GM12865 (cell line): ENCODE data around the gene CSTF3.
"Not testable (repeated sequence)": the region's sequence is repeated elsewhere in the genome, so short reads cannot be mapped to it uniquely, and the experiment has no call there.

Experiments
- DNase-seq: peaks from one replicate; pipeline ENCODE4 v3.0.0; 2010; ENCODE audit warnings: low read depth
- H3K4me3 ChIP-seq: 2 replicates; pipeline ENCODE4 v1.5.1; 2011; ENCODE audit warnings: mild to moderate bottlenecking, low read depth, low read length, control low read depth
- TF ChIP-seq, protein P1 (sequence below): IDR thresholded peaks from 2 replicates; pipeline ENCODE4 v1.5.1; 2011; ENCODE audit warnings: low read length, control low read depth, low read depth, inconsistent platforms; ENCODE audit not compliant: insufficient read depth; ENCODE audit errors: missing control alignments

CSTF3 gene

DNA sequence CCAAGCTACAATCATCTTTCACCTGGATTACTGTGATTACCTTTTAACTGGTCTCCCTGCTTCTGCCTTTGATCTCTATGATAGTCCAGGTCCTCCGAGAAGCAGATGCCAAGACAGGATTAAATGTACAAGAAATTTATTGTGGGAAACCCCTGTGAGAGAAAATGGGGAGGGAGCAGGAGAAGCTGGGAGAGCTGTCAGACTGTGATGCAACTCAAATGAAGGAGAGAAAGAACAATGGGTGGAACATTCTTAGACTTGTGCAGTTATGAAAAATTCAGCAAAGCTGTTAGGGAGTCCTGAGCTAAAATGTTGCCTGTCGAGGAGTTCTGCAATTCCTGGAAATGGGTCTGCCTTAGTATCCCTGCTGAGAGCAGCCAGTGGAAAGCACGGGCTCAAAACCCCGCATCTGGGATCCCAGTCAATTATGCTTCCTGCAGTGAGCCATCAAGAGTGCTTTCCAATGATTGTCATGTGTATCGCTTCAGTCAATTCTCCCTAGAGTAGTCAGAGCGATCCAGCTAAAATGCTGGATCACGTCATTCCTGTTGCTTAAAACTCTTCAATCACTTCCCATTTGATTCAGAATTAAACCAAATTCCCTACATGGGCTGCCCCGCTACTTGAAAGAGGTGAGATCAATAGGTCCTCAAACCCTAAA is 16.5 kb upstream of the CSTF3 start:
- no peak overlapping the region for H3K4me3 ChIP-seq
- TF ChIP-seq, protein P1, sequence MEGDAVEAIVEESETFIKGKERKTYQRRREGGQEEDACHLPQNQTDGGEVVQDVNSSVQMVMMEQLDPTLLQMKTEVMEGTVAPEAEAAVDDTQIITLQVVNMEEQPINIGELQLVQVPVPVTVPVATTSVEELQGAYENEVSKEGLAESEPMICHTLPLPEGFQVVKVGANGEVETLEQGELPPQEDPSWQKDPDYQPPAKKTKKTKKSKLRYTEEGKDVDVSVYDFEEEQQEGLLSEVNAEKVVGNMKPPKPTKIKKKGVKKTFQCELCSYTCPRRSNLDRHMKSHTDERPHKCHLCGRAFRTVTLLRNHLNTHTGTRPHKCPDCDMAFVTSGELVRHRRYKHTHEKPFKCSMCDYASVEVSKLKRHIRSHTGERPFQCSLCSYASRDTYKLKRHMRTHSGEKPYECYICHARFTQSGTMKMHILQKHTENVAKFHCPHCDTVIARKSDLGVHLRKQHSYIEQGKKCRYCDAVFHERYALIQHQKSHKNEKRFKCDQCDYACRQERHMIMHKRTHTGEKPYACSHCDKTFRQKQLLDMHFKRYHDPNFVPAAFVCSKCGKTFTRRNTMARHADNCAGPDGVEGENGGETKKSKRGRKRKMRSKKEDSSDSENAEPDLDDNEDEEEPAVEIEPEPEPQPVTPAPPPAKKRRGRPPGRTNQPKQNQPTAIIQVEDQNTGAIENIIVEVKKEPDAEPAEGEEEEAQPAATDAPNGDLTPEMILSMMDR = no peak
- DNase-seq = no peak

- H3K4me3 ChIP-seq, DNase-seq: not testable (repeated sequence)
Observed at GRCh38 chr11:33176760-33177159, 15.5 kb upstream of the CSTF3 start.

DNA sequence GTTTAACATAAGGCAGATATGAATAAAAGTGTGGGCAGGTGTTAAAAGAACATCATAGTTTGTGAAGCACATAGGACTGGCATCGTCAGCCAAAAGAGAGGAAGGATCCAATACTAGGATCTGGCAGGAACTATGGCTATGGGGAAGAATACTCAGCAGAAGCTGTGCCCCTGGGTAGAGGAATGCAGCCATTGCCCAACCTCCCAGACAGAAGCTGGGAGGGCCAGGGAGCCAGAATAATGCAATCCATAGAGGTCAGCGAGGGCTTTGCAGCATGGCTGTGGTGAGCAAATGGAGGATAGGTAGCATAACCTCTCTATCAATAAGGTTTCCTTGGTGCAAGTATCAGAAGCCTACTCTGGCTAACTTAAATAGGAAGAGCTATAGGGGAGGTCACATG is 11.7 kb upstream of the CSTF3 start:
- TF ChIP-seq, protein P1 = no peak
- no peak overlapping the region for H3K4me3 ChIP-seq
- no peak for DNase-seq

GRCh38 chr11:33172345-33172744 is 11.1 kb upstream of the CSTF3 start:
- H3K4me3 ChIP-seq = no peak overlapping the region
- no peak for DNase-seq
- TF ChIP-seq, protein P1 = no peak

DNA sequence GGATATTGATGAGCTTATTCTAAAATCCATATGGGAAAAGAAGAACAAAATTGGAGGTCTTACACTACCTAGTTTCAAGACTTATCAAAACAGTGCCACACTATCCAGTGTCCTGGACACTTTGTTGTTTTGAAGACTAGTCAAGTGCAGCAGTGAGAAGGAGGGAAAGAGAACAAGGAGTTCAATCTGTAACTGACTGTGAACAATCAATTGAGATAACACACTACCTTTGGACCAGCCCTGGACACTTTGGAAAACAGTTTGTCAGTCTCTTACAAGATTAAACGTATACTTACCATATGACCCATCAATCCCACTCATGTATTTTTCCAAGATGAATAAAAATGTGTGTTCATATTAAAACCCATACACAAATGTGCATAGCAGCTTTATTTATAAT is 10.0 kb upstream of the CSTF3 start:
- no peak for DNase-seq
- no peak overlapping the region for H3K4me3 ChIP-seq
- TF ChIP-seq, protein P1 = no peak

GRCh38 chr11:33168709-33169200 is 7.5 kb upstream of the CSTF3 start:
- no peak overlapping the region for H3K4me3 ChIP-seq
- no peak for DNase-seq
- TF ChIP-seq, protein P1 = no peak

GRCh38 chr11:33162831-33163230 is 1.6 kb upstream of the CSTF3 start:
- no peak for DNase-seq
- TF ChIP-seq, protein P1 = no peak
- no peak overlapping the region for H3K4me3 ChIP-seq

- DNase-seq = no peak
- TF ChIP-seq, protein P1 = no peak
- peak overlapping the region; percentile 99 for H3K4me3 ChIP-seq
Observed at GRCh38 chr11:33160587-33160986, 693 bp downstream of the CSTF3 start.
